WERI-Rb-1 (cell line): ENCODE results near the gene PDIA4.

Experiments
- DNase-seq: peaks from one replicate; pipeline ENCODE4 v3.0.0-alpha.2; 2020
- H3K27ac ChIP-seq: fragments of 250-450 bp; sonication (Bioruptor Pico); 2 replicates; pipeline ENCODE4 v1.5.1; 2020; ENCODE audit warnings: mild to moderate bottlenecking, moderate library complexity
- H3K27me3 ChIP-seq: fragments of 250-450 bp; sonication (Bioruptor Pico); 2 replicates; pipeline ENCODE4 v1.5.1; 2021; ENCODE audit warnings: mild to moderate bottlenecking, low read depth, moderate library complexity; ENCODE audit not compliant: insufficient read depth, severe bottlenecking
- H3K36me3 ChIP-seq: fragments of 250-450 bp; sonication (Bioruptor Pico); 2 replicates; pipeline ENCODE4 v1.5.1; 2020; ENCODE audit warnings: mild to moderate bottlenecking, moderate library complexity
- H3K4me3 ChIP-seq: 2 replicates; pipeline ENCODE4 v1.5.1; 2011; ENCODE audit warnings: low read depth, mild to moderate bottlenecking, control low read depth, low read length
- H3K9me3 ChIP-seq: fragments of 250-450 bp; sonication (Bioruptor Pico); 2 replicates; pipeline ENCODE4 v1.5.1; 2021; ENCODE audit warnings: mild to moderate bottlenecking, moderate library complexity; ENCODE audit not compliant: severe bottlenecking
- CTCF ChIP-seq: IDR thresholded peaks from 2 replicates; pipeline ENCODE4 v1.5.1; 2011; ENCODE audit warnings: low read depth, mild to moderate bottlenecking, control low read depth, inconsistent platforms, low read length

PDIA4 gene

GRCh38 chr7:149060156-149060555, 31.9 kb upstream of the PDIA4 start:
- TF ChIP-seq CTCF = no peak

DNA sequence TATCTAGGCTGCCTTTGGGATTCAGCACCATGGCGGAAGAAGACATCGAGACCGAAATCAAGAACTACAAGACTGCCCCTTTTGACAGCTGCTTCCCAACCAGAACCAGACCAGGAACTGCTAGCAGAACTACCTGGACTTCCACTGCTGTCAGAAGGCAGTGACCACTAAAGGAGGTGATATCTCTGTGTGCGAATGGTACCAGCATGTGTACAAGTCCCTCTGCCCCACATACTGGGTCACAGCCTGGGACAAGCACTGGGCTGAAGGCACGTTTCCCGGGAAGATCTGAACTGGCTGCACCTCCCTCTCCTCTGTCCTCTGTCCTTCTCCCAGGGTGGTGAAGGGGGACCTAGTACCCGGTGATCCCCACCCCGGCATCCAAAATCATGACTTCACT, 25.6 kb upstream of the PDIA4 start:
- Histone ChIP-seq H3K27ac (no peak overlapping the region), H3K27me3 (no peaks in the 10 kb centered on the region), H3K4me3 (no peak overlapping the region), H3K9me3 (no peaks in the 10 kb centered on the region), H3K36me3 (no peaks in the 10 kb centered on the region)
- TF ChIP-seq CTCF = no peak
- DNase-seq = no peak

More at GRCh38 chr7:149060156-149060555, 31.9 kb upstream of the PDIA4 start:
- no peak for DNase-seq
- Histone ChIP-seq H3K36me3 (no peaks in the 10 kb centered on the region), H3K27me3 (no peaks in the 10 kb centered on the region), H3K9me3 (no peaks in the 10 kb centered on the region), H3K27ac (no peak overlapping the region), H3K4me3 (no peak overlapping the region)

GRCh38 chr7:149053384-149053783, 25.1 kb upstream of the PDIA4 start:
- Histone ChIP-seq H3K9me3 (no peaks in the 10 kb centered on the region), H3K4me3 (no peak overlapping the region), H3K36me3 (no peaks in the 10 kb centered on the region), H3K27ac (no peak overlapping the region), H3K27me3 (no peaks in the 10 kb centered on the region)
- no peak for DNase-seq
- no peak for TF ChIP-seq CTCF

- no peak for DNase-seq
These were observed 22.6 kb upstream of the PDIA4 start for GRCh38 chr7:149050941-149051340.

DNA sequence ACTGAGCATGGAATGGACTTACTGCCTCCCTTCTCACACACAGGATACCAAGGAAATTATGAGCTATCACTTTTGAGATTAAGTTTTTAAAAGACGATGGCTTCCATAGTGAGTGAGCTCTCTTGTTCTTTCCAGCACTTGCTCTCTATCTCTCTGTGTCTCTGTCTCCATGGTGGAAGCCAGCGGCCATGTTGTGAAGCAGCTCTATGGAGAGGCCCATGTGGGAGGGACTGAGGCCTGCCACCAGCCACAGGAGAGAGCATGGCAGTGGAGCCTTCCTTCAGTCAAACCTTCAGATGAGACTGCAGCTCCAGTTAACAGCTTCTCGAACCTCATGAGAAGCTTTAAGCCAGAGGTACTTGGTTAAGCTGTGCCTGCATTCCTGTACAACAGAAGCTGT, 20.5 kb upstream of the PDIA4 start:
- no peak overlapping the region for H3K4me3 ChIP-seq
- no peaks in the 10 kb centered on the region for H3K9me3 ChIP-seq
- H3K27me3 ChIP-seq = no peaks in the 10 kb centered on the region
- DNase-seq = no peak
- TF ChIP-seq CTCF = no peak
- no peaks in the 10 kb centered on the region for H3K36me3 ChIP-seq
- H3K27ac ChIP-seq = no peak overlapping the region

More at GRCh38 chr7:149050941-149051340, 22.6 kb upstream of the PDIA4 start:
- H3K27me3 ChIP-seq = no peaks in the 10 kb centered on the region
- no peak overlapping the region for H3K4me3 ChIP-seq
- H3K9me3 ChIP-seq = no peaks in the 10 kb centered on the region
- H3K27ac ChIP-seq = no peak overlapping the region
- TF ChIP-seq CTCF = no peak
- H3K36me3 ChIP-seq = no peaks in the 10 kb centered on the region

GRCh38 chr7:149046416-149046815, 18.1 kb upstream of the PDIA4 start:
- H3K4me3 ChIP-seq = no peak overlapping the region
- no peak overlapping the region for H3K27ac ChIP-seq
- H3K27me3 ChIP-seq = no peaks in the 10 kb centered on the region
- no peak for TF ChIP-seq CTCF
- H3K36me3 ChIP-seq = no peaks in the 10 kb centered on the region
- no peaks in the 10 kb centered on the region for H3K9me3 ChIP-seq
- no peak for DNase-seq
